Mesendoderm (in vitro differentiated cells): Measurements from ENCODE around the gene C11orf21.

Experiments
- DNase-seq: peaks from one replicate; pipeline ENCODE4 v3.0.0; 2013
- H2AK5ac ChIP-seq: 2 replicates; pipeline ENCODE4 v1.6.1; 2013; ENCODE audit warnings: low read length, inconsistent platforms
- H2BK120ac ChIP-seq: 2 replicates; pipeline ENCODE4 v1.6.1; 2013; ENCODE audit warnings: low read depth, mild to moderate bottlenecking, low read length, moderate library complexity, mixed read lengths
- H2BK15ac ChIP-seq: replicated peaks from 2 replicates; pipeline ENCODE4 v1.6.1; 2013; ENCODE audit warnings: low read depth, mild to moderate bottlenecking, moderate library complexity
- H2BK5ac ChIP-seq: 2 replicates; pipeline ENCODE4 v1.6.1; 2013; ENCODE audit warnings: low read length, inconsistent platforms
- H3K18ac ChIP-seq: 2 replicates; pipeline ENCODE4 v1.6.1; 2013; ENCODE audit warnings: mild to moderate bottlenecking, low read length, mixed read lengths
- H3K23ac ChIP-seq: one replicate; pipeline ENCODE4 v1.6.1; 2013; ENCODE audit warnings: low read length
- H3K27ac ChIP-seq: 2 replicates; pipeline ENCODE4 v1.5.1; 2013; ENCODE audit warnings: low read depth, mild to moderate bottlenecking, inconsistent platforms, low read length, moderate library complexity
- H3K27me3 ChIP-seq: 2 replicates; pipeline ENCODE4 v1.6.1; 2013; ENCODE audit warnings: low read length, control low read depth, mild to moderate bottlenecking, inconsistent platforms; ENCODE audit not compliant: insufficient read depth, poor library complexity
- H3K36me3 ChIP-seq: 2 replicates; pipeline ENCODE4 v1.6.1; 2013; ENCODE audit warnings: low read length, inconsistent platforms; ENCODE audit not compliant: control insufficient read depth, insufficient read depth
- H3K4ac ChIP-seq: one replicate; pipeline ENCODE4 v1.6.1; 2013; ENCODE audit warnings: low read depth, mild to moderate bottlenecking, low read length, moderate library complexity
- H3K4me1 ChIP-seq: 2 replicates; pipeline ENCODE4 v1.6.1; 2013; ENCODE audit warnings: low read depth, low read length, inconsistent platforms; ENCODE audit not compliant: control insufficient read depth
- H3K4me2 ChIP-seq: 2 replicates; pipeline ENCODE4 v1.6.1; 2013; ENCODE audit warnings: low read length
- H3K4me3 ChIP-seq: 2 replicates; pipeline ENCODE4 v1.5.1; 2013; ENCODE audit warnings: mild to moderate bottlenecking, low read length
- H3K56ac ChIP-seq: one replicate; pipeline ENCODE4 v1.6.1; 2013; ENCODE audit warnings: low read length
- H3K79me1 ChIP-seq: 2 replicates; pipeline ENCODE4 v1.6.1; 2013; ENCODE audit warnings: low read length, inconsistent platforms
- H3K79me2 ChIP-seq: 2 replicates; pipeline ENCODE4 v1.6.1; 2013; ENCODE audit warnings: mild to moderate bottlenecking, low read length; ENCODE audit not compliant: control insufficient read depth, insufficient read depth
- H3K9ac ChIP-seq: 2 replicates; pipeline ENCODE4 v1.6.1; 2013; ENCODE audit warnings: low read length, inconsistent platforms
- H4K5ac ChIP-seq: one replicate; pipeline ENCODE4 v1.6.1; 2013; ENCODE audit warnings: low read length
- H4K8ac ChIP-seq: one replicate; pipeline ENCODE4 v1.6.1; 2013; ENCODE audit warnings: low read depth, mild to moderate bottlenecking, control low read depth, low read length, moderate library complexity
- WGBS: extraction: QIAGEN DNeasy Blood & Tissue Kit; methylation state at CpG from one replicate; pipeline ENCODE4 v1.1.7; 2013; ENCODE audit warnings: low lambda C conversion rate, missing lambda C conversion rate; ENCODE audit not compliant: insufficient coverage; ENCODE audit errors: extremely low coverage; 5-methylcytosine and 5-hydroxymethylcytosine counted together

Gene C11orf21

DNA sequence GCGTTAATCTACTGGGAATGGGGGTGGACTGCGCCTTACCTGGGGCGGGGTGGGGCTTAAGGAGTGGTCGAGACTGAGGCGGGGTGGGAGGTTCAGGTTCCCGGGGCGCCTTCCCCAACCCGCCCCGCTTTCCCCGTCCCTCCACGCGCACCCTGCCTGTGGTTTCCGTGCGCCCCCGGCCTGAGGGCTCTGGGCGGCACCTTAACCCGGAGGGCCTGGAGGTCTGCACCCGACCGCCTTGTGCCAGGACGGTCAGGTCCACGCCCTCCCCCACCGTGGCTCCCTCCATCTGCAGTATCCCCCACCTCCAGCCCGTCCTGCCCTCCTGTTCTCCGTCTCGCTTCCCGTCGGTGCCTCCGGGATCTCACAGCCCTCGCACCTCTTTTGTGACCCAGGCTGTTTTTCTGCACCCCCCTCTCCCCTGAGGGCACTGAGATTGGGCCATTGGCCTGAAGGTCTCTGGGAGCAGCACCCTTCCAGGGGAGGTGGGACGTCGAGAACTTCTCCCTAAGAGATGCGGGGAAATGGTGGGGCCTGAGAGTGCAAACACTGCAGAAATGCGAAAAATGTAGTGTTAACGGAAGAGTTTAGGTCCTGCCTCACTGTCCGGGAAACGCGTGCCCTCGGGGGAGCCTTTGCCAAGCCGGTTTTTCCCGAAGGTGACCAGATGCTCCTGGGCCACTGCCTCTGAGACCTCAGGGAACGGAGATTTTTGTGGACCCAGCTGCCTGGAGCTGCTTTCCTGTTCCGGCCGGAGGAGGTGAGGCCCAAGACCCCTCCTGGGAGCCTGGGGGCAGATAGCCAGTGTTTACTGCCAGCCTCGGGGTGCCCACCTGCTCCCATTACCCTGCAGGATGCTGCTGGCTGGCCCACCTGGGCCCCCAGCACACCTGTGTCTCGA is 30.1 kb downstream of the C11orf21 start:
- WGBS = no CpG with 5 or more reads among the region's 45 CpGs
- Histone ChIP-seq H2BK5ac (no peak overlapping the region), H3K79me1 (no peaks in the 10 kb centered on the region), H3K36me3 (no peaks in the 10 kb centered on the region), H3K4me1 (no peaks in the 10 kb centered on the region), H3K9ac (no peak overlapping the region), H3K18ac (no peak overlapping the region), H3K27me3 (peaks cover 28% of the 10 kb centered on the region), H4K5ac (no peak overlapping the region), H2BK15ac (no peak overlapping the region), H3K23ac (no peak overlapping the region), H3K4ac (no peak overlapping the region), H3K79me2 (no peaks in the 10 kb centered on the region), H3K56ac (no peak overlapping the region), H4K8ac (no peak overlapping the region), H3K4me2 (no peak overlapping the region), H2BK120ac (no peak overlapping the region), H3K4me3 (no peak overlapping the region), H3K27ac (no peak overlapping the region), H2AK5ac (no peak overlapping the region)
- DNase-seq = no peak

DNA sequence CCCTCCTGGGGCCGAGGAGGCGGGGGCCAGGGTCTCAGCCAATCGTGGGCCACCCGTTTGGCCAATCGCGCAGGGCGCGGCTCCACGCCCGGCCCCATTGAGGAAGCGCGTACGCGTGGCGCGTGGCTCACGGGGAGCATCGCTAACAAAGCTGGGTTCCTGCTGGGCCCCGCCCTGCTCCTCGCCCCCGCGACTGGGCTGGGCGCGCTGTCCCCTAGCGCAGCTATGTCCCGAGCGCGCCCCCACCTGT is 30.7 kb downstream of the C11orf21 start:
- no CpG with 5 or more reads among the region's 28 CpGs for WGBS
- H3K4me3 ChIP-seq = no peak overlapping the region
- no peak overlapping the region for H2BK120ac ChIP-seq
- no peak overlapping the region for H2AK5ac ChIP-seq
- no peak overlapping the region for H2BK5ac ChIP-seq
- H3K56ac ChIP-seq = no peak overlapping the region
- H3K36me3 ChIP-seq = no peaks in the 10 kb centered on the region
- no peak overlapping the region for H4K5ac ChIP-seq
- no peak overlapping the region for H4K8ac ChIP-seq
- no peak for DNase-seq
- H3K79me1 ChIP-seq = no peaks in the 10 kb centered on the region
- H3K9ac ChIP-seq = no peak overlapping the region
- no peak overlapping the region for H3K18ac ChIP-seq
- H2BK15ac ChIP-seq = no peak overlapping the region
- no peak overlapping the region for H3K27ac ChIP-seq
- H3K4ac ChIP-seq = no peak overlapping the region
- no peak overlapping the region for H3K23ac ChIP-seq
- H3K4me2 ChIP-seq = no peak overlapping the region
- H3K27me3 ChIP-seq = peaks cover 28% of the 10 kb centered on the region
- no peaks in the 10 kb centered on the region for H3K79me2 ChIP-seq
- no peaks in the 10 kb centered on the region for H3K4me1 ChIP-seq

DNA sequence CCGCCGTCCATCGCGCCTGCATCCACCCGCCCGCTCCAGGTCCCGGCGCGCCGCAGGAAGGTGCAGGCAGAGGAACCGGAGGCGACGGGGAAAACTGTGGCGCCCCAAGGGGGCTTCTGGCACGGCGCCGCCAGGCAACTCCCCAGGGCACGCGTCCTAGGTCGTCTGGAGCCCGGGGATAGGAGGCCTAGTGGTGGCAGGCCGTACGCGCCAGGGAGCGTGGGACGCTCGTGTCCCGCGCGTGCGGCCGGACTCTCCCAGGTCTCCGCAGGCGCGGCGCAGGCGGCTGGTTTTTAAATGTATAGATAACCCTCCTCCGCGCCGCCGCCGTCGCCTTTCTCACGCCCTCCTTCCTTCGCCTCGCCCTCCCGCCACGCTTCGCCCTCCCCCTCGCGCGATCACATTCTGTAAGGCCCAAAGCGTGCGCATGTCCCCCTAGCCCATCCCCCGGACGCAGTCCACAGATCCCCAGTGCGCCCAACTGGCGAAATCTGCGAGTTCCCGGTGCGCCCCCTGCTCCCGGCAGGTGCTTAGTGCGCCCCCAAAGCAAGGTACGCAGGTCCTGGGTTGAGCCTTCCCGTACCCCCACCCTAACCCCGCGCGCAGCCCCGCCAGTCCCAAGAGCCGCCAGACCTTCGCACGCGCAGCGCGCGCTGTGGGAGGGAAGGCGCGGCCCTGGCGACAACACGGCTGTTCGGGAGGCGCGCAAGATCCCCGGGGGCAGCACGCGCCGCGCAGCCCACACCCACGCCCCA is 31.2 kb downstream of the C11orf21 start, which contains the start of gene ASCL2:
TSS of gene ASCL2 (minus strand) at position 267 of the 755 bp plus-strand sequence. CDS start at position 11, 256 bp downstream.
- no peak within 1 kb of the TSS for H2BK15ac ChIP-seq
- no peak within 1 kb of the TSS for H3K4me2 ChIP-seq
- H3K4me3 ChIP-seq = no peak within 1 kb of the TSS
- H3K79me1 ChIP-seq = no peaks in the 10 kb centered on the region
- H2BK120ac ChIP-seq = no peak within 1 kb of the TSS
- no CpG with 5 or more reads among the region's 89 CpGs for WGBS
- H3K27me3 ChIP-seq = peaks cover 28% of the 10 kb centered on the region
- no peak for DNase-seq
- H3K79me2 ChIP-seq = no peaks in the 10 kb centered on the region
- H3K4me1 ChIP-seq = no peaks in the 10 kb centered on the region
- H3K56ac ChIP-seq = peak within 1 kb of the TSS; percentile 15
- H3K18ac ChIP-seq = peak within 1 kb of the TSS; percentile 15
- H4K8ac ChIP-seq = no peak within 1 kb of the TSS
- no peaks in the 10 kb centered on the region for H3K36me3 ChIP-seq
- H3K4ac ChIP-seq = no peak within 1 kb of the TSS
- no peak within 1 kb of the TSS for H4K5ac ChIP-seq
- no peak within 1 kb of the TSS for H2BK5ac ChIP-seq
- no peak within 1 kb of the TSS for H2AK5ac ChIP-seq
- no peak within 1 kb of the TSS for H3K23ac ChIP-seq
- no peak within 1 kb of the TSS for H3K9ac ChIP-seq
- no peak within 1 kb of the TSS for H3K27ac ChIP-seq

DNA sequence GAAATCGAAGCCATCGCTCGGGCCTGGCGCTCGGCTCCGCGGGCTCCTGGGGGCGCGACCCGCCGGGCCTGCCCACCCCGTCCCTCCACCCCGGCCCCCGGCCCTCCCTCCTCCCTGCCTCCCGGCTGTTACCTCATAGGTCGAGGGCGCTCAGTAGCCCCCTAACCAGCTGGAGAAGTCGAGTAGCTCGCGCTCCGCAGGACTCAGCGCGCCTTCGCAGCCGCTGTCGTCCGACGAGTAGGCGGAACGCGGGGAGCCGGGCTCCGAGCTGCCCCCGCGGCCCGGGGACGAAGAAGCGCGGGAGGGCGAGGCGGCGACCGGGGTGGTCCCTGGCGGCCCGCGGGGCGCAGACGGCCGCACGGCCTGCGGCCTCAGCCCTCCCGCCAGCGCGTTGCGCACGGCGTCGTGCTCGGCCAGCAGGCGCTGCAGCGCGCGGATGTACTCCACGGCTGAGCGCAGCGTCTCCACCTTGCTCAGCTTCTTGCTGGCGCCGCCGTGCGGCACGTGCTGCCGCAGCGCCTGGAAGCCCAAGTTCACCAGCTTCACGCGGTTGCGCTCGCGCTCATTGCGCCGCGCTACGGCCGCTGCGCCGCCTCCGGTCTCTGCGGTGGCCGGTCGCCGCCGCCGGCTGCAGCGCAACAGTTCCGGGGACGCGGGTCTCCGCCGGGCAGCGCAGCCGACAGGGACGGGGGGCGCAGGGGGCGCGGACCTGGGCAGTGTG is 32.0 kb downstream of the C11orf21 start:
- Histone ChIP-seq H3K27ac (no peak overlapping the region), H4K5ac (no peak overlapping the region), H3K27me3 (peaks cover 28% of the 10 kb centered on the region), H3K18ac (peak overlapping the region; percentile 15), H3K79me2 (no peaks in the 10 kb centered on the region), H4K8ac (no peak overlapping the region), H3K56ac (peak overlapping the region; percentile 15), H3K4me3 (no peak overlapping the region), H2AK5ac (no peak overlapping the region), H3K23ac (no peak overlapping the region), H3K4me1 (no peaks in the 10 kb centered on the region), H3K36me3 (no peaks in the 10 kb centered on the region), H3K4me2 (no peak overlapping the region), H2BK120ac (no peak overlapping the region), H3K79me1 (no peaks in the 10 kb centered on the region), H2BK15ac (no peak overlapping the region), H2BK5ac (no peak overlapping the region), H3K9ac (no peak overlapping the region), H3K4ac (no peak overlapping the region)
- peak; percentile 87 for DNase-seq
- no CpG with 5 or more reads among the region's 104 CpGs for WGBS

DNA sequence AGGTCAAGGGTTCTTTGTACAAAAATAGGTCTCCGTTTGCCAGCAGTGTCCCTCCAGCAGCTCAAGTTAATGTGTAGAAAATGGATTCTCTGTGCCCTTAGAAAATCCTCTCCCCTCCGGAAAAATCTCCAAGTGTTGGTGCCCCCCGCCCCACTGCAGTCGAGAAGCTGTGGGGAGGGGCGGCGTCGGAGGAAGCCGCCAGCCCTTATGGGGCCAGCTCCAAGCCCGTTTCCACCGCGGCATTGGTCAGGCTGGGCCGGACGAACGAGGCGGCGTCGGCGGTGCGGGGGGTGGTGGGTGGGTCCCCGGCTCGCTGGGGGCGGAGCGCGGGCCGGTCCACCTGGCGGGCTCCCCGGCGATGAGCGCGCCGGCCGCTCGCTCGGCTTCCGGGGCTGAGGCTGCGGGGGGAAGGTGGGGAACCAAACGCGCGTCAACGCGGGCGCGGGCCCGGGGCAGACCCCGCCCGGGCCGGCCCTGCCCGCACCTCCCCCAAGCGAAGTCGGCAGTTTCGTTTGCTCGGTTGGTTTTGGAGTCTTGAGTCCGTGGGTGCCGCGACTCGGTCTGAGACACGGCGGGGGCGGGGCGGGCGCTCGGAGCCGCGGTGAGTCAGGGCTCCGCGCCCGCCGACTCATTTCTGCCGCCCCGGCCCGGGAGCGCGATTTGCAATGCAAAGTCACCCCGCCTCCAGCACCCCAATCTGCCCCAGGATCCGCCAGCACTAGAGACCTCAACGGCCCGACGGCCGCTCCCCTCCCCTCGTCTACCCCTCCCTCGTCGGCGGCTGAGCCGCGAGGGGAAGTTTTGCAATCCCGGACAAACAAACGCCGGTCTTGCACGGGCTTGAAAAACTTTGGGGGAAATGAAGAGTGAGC is 32.8 kb downstream of the C11orf21 start:
- Histone ChIP-seq H2AK5ac (no peak overlapping the region), H3K4me3 (no peak overlapping the region), H3K9ac (no peak overlapping the region), H3K4ac (no peak overlapping the region), H3K79me1 (no peaks in the 10 kb centered on the region), H4K8ac (no peak overlapping the region), H2BK120ac (no peak overlapping the region), H2BK5ac (no peak overlapping the region), H3K4me1 (no peaks in the 10 kb centered on the region), H4K5ac (no peak overlapping the region), H2BK15ac (no peak overlapping the region), H3K27me3 (peaks cover 28% of the 10 kb centered on the region), H3K79me2 (no peaks in the 10 kb centered on the region), H3K56ac (peak overlapping the region; percentile 42), H3K23ac (no peak overlapping the region), H3K36me3 (no peaks in the 10 kb centered on the region), H3K18ac (peak overlapping the region; percentile 15), H3K27ac (no peak overlapping the region), H3K4me2 (peak overlapping the region; percentile 40)
- DNase-seq = peak; percentile 23
- WGBS = no CpG with 5 or more reads among the region's 89 CpGs
